Kidney capillary endothelial cell (primary cell): ENCODE measurements around the gene LRP11.
"Not testable (repeated sequence)": the region's sequence is repeated elsewhere in the genome, so short reads cannot be mapped to it uniquely, and the experiment has no call there.

Source experiments
- DNase-seq: peaks from one replicate; pipeline ENCODE4 v3.0.0-alpha.2; 2018; ENCODE audit warnings: low spot score

The LRP11 gene

GRCh38 chr6:149869275-149869892 is 5.2 kb upstream of the LRP11 start:
- DNase-seq, result no peak

GRCh38 chr6:149867876-149868640 is 3.9 kb upstream of the LRP11 start:
- DNase-seq, result no peak

- peak; percentile 71 for DNase-seq
Observed at GRCh38 chr6:149864578-149865535, 698 bp upstream of the LRP11 start.

GRCh38 chr6:149862922-149863697 is 1.0 kb downstream of the LRP11 start:
- DNase-seq, result peak; percentile 70

GRCh38 chr6:149862424-149862738 is 1.8 kb downstream of the LRP11 start:
- not testable (repeated sequence) for DNase-seq

- no peak for DNase-seq
Observed at GRCh38 chr6:149861603-149862423, 2.3 kb downstream of the LRP11 start.

GRCh38 chr6:149860834-149861602 is 3.1 kb downstream of the LRP11 start:
- no peak for DNase-seq

GRCh38 chr6:149860513-149860833 is 3.7 kb downstream of the LRP11 start:
- DNase-seq, result no peak

- DNase-seq, result no peak
Observed at GRCh38 chr6:149859938-149860337, 4.2 kb downstream of the LRP11 start.

- DNase-seq, result no peak
Observed at GRCh38 chr6:149859368-149859767, 4.8 kb downstream of the LRP11 start.

GRCh38 chr6:149857541-149857940 is 6.6 kb downstream of the LRP11 start:
- DNase-seq, result no peak

GRCh38 chr6:149856256-149856994 is 7.7 kb downstream of the LRP11 start:
- DNase-seq, result no peak

- DNase-seq, result no peak
Observed at GRCh38 chr6:149855741-149856140, 8.4 kb downstream of the LRP11 start.

- peak; percentile 74 for DNase-seq
Observed at GRCh38 chr6:149855040-149855654, 9.0 kb downstream of the LRP11 start.

GRCh38 chr6:149854532-149854931 is 9.6 kb downstream of the LRP11 start:
- no peak for DNase-seq

GRCh38 chr6:149854017-149854416 is 10.1 kb downstream of the LRP11 start:
- not testable (repeated sequence) for DNase-seq

- no peak for DNase-seq
Observed at GRCh38 chr6:149852881-149853280, 11.3 kb downstream of the LRP11 start.

- no peak for DNase-seq
Observed at GRCh38 chr6:149852180-149852579, 12.0 kb downstream of the LRP11 start.

- no peak for DNase-seq
Observed at GRCh38 chr6:149851461-149852110, 12.6 kb downstream of the LRP11 start.
